GM23338 (cell line): Measurements from ENCODE around the gene CD68. TPM values are rescaled to one million over a fixed set of nuclear protein-coding genes. Genes with fewer than 3 reads are reported as not detected.
A peak's percentile ranks its signal among the peaks of the same experiment; 100 is the strongest.

Experiments used
- ATAC-seq: fragments of 200-7000 bp; cut with Tn5 transposase; 3 replicates; pipeline ENCODE4 v1.9.1; 2020
- DNase-seq: peaks from one replicate; pipeline ENCODE4 v3.0.0-alpha.2; 2015; ENCODE audit warnings: low spot score
- H2AFZ ChIP-seq: fragments of 200-600 bp; sonication (generic); 2 replicates; pipeline ENCODE4 v1.8.0; 2016; ENCODE audit warnings: antibody characterized with exemption, mild to moderate bottlenecking, moderate library complexity
- H3F3A ChIP-seq: fragments of 200-600 bp; sonication (generic); replicated peaks from 2 replicates; pipeline ENCODE4 v1.8.0; 2017; ENCODE audit warnings: antibody characterized with exemption, mixed run types, low read depth
- H3K27ac ChIP-seq: fragments of 200-600 bp; sonication (generic); 2 replicates; pipeline ENCODE4 v1.6.1; 2016; ENCODE audit warnings: low read depth
- H3K27me3 ChIP-seq: fragments of 200-600 bp; sonication (generic); 2 replicates; pipeline ENCODE4 v1.8.0; 2016; ENCODE audit warnings: mild to moderate bottlenecking, mixed run types, moderate library complexity; ENCODE audit not compliant: insufficient read depth
- H3K36me3 ChIP-seq: fragments of 200-600 bp; sonication (generic); 2 replicates; pipeline ENCODE4 v1.8.0; 2016; ENCODE audit warnings: mild to moderate bottlenecking; ENCODE audit not compliant: insufficient read depth
- H3K4me1 ChIP-seq: fragments of 200-600 bp; sonication (generic); 2 replicates; pipeline ENCODE4 v1.8.0; 2016; ENCODE audit warnings: mild to moderate bottlenecking, moderate library complexity; ENCODE audit not compliant: insufficient read depth
- H3K4me2 ChIP-seq: fragments of 200-600 bp; sonication (generic); 2 replicates; pipeline ENCODE4 v1.7.1; 2017; ENCODE audit warnings: mixed run types
- H3K4me3 ChIP-seq: fragments of 200-600 bp; sonication (generic); 2 replicates; pipeline ENCODE4 v1.6.1; 2016; ENCODE audit warnings: mixed run types
- H3K79me2 ChIP-seq: fragments of 200-600 bp; sonication (generic); replicated peaks from 2 replicates; pipeline ENCODE4 v1.8.0; 2017; ENCODE audit warnings: mild to moderate bottlenecking; ENCODE audit not compliant: insufficient read depth
- H3K9me2 ChIP-seq: fragments of 200-600 bp; sonication (generic); 2 replicates; pipeline ENCODE4 v1.8.0; 2017; ENCODE audit not compliant: insufficient read depth
- H4K20me1 ChIP-seq: fragments of 200-600 bp; sonication (generic); replicated peaks from 2 replicates; pipeline ENCODE4 v1.8.0; 2017; ENCODE audit warnings: mild to moderate bottlenecking; ENCODE audit not compliant: insufficient read depth
- H3K27ac Mint-ChIP-seq: 2 replicates; pipeline ENCODE4 v1.8.0; 2020; ENCODE audit warnings: inconsistent platforms, mild to moderate bottlenecking, moderate library complexity, mixed read lengths
- H3K27me3 Mint-ChIP-seq: 3 replicates; pipeline ENCODE4 v1.8.0; 2022; ENCODE audit warnings: low read depth, mild to moderate bottlenecking, moderate library complexity, mixed read lengths, inconsistent platforms; ENCODE audit not compliant: insufficient read depth, poor library complexity
- H3K36me3 Mint-ChIP-seq: 3 replicates; pipeline ENCODE4 v1.8.0; 2021; ENCODE audit warnings: low read depth, mild to moderate bottlenecking, inconsistent platforms, moderate library complexity, mixed read lengths
- H3K4me1 Mint-ChIP-seq: 3 replicates; pipeline ENCODE4 v1.8.0; 2020; ENCODE audit warnings: mild to moderate bottlenecking, inconsistent platforms, mixed read lengths
- H3K4me3 Mint-ChIP-seq: 3 replicates; pipeline ENCODE4 v1.8.0; 2021; ENCODE audit warnings: moderate library complexity, mild to moderate bottlenecking, inconsistent platforms, mixed read lengths
- H3K9me3 Mint-ChIP-seq: 3 replicates; pipeline ENCODE4 v1.8.0; 2020; ENCODE audit warnings: moderate library complexity, mild to moderate bottlenecking, inconsistent platforms, mixed read lengths
- CTCF ChIP-seq, 2 experiments: fragments of 200-600 bp in 1 of 2; sonication (generic) in 1 of 2; conservative IDR thresholded peaks; 2 replicates each; pipeline versions ENCODE4 v1.5.1 to v1.6.1; 2016 to 2017; ENCODE audit warnings: antibody characterized with exemption in 2 of 2, low read depth in 2 of 2, mild to moderate bottlenecking in 2 of 2, moderate library complexity in 1 of 2
- EZH2 ChIP-seq: fragments of 200-600 bp; sonication (generic); IDR thresholded peaks from one replicate; pipeline ENCODE4 v1.8.0; 2017; ENCODE audit warnings: antibody characterized with exemption, mild to moderate bottlenecking, low read depth; ENCODE audit not compliant: unreplicated experiment
- EZH2phosphoT487 ChIP-seq: fragments of 200-600 bp; sonication (generic); IDR thresholded peaks from one replicate; pipeline ENCODE4 v1.8.1; 2018; ENCODE audit warnings: antibody characterized with exemption; ENCODE audit not compliant: unreplicated experiment
- JUNB ChIP-seq: IDR thresholded peaks from one replicate; pipeline ENCODE4 v1.6.1; 2016; ENCODE audit warnings: antibody characterized with exemption; ENCODE audit not compliant: unreplicated experiment
- NANOG ChIP-seq: IDR thresholded peaks from 2 replicates; pipeline ENCODE4 v1.6.1; 2016; ENCODE audit warnings: antibody characterized with exemption, borderline replicate concordance
- POLR2AphosphoS5 ChIP-seq: IDR thresholded peaks from 2 replicates; pipeline ENCODE4 v1.6.1; 2016; ENCODE audit warnings: antibody characterized with exemption, low read depth
- REST ChIP-seq: IDR thresholded peaks from one replicate; pipeline ENCODE4 v1.6.1; 2018; ENCODE audit warnings: antibody characterized with exemption; ENCODE audit not compliant: unreplicated experiment
- STAT1 ChIP-seq: IDR thresholded peaks from one replicate; pipeline ENCODE4 v1.6.1; 2016; ENCODE audit warnings: antibody characterized with exemption; ENCODE audit not compliant: unreplicated experiment
- ZNF114 ChIP-seq: fragments of 250-450 bp; sonication (Bioruptor Pico); IDR thresholded peaks from 2 replicates; pipeline ENCODE4 v1.5.0; 2020; ENCODE audit warnings: mild to moderate bottlenecking, moderate library complexity
- ZNF331 ChIP-seq: fragments of 250-450 bp; sonication (Bioruptor Pico); IDR thresholded peaks from 2 replicates; pipeline ENCODE4 v1.5.0; 2020; ENCODE audit warnings: low read depth, mild to moderate bottlenecking, moderate library complexity
- polyA plus RNA-seq: library from polyadenylated mRNA; unstranded; fragments of >200 nt; fragmentation: Nextera tagmentation; extraction: Ambion mirVana; gene quantifications from 2 replicates; pipeline ENCODE4 v1.2.1, GENCODE V29; 2016
- total RNA-seq: library from RNA; depleted of rRNA; stranded (reverse); fragments of >200 nt; shearing (Covaris generic); gene quantifications from 2 replicates; pipeline ENCODE4 v1.2.3, GENCODE V29; 2014

The CD68 gene
- total and polyA plus RNA-seq, 2 experiments from 2014 or later: not detected

DNA sequence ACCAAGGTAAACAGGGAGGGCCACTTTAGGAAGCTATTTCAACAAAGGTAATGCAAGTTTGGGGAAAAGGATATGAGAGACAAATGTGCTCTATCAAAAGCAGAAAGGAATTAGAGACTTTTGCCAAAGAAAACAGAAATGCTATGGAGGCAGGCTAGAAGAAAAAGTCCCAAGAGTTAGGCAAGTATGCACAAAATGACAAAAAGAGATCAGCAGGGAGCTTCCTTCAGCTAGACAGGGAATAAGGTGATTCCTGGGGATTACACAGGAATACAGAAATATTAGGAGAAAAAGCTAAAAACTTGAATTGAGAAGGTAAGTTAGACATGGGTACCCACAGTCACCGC, 32.8 kb downstream of the CD68 start (continued):
- no peak for TF ChIP-seq CTCF (conservative IDR thresholded peaks at IDR 0.05; ENCODE audit: low read depth in 2 of 2)
- no peak for TF ChIP-seq JUNB
- TF ChIP-seq ZNF331 (CRISPR knock-in tag): no peak
- no peak for TF ChIP-seq STAT1
- TF ChIP-seq REST: no peak
- TF ChIP-seq EZH2: no peak

DNA sequence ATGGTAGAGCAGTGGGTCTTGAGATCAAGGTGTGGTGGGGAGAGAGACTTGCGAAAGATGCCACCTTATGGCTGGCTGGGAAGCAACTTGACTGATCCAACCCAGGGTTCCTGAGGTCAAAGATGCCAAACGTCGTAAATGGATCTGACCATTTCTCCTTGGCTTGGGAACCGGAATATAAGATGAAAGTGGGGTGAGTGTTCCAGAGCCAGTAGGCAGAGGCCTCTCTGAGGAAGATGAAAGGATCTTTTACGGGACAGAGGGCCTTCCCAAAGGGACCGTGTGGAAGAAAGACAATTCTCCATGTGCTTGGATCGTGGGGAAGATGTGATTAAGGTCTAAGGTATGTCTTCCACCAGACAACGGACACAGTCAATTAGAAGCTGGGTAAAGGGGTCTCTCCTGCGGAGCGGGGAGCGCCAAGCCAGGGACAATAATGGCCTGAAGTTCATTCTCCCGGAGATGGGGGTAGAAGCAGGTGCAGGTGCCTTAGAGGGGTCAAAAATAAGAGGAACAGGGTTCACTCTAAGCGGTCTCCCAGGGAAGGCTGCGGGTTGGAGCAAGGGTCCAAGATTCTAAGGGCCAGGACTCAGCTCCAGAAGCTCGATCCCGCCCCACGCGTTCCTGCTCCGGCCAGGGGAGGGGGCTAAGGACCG, 34.5 kb downstream of the CD68 start:
- peak overlapping the region; percentile 97 for H3K4me2 ChIP-seq
- H2AFZ ChIP-seq: peak overlapping the region; percentile 28; the same call in 1 of the 2 replicates
- peaks cover 14% of the 10 kb centered on the region for H3K36me3 Mint-ChIP-seq
- peaks cover 49% of the 10 kb centered on the region for H3K79me2 ChIP-seq
- DNase-seq (peak; percentile 17), ATAC-seq (no peak; the same call in 2 of the 3 replicates)
- no peaks in the 10 kb centered on the region; the same call in 1 of the 2 replicates for H3K27me3 ChIP-seq
- no peaks in the 10 kb centered on the region for H3K9me2 ChIP-seq
- H3K27ac Mint-ChIP-seq: peak overlapping the region; percentile 18
- 0 out of 2 replicates have a peak overlapping the region, but pooled peaks have one; percentile 50 for H3K27ac ChIP-seq
- H3K9me3 Mint-ChIP-seq: no peaks in the 10 kb centered on the region; the same call in 2 of the 3 replicates
- peaks cover 26% of the 10 kb centered on the region for H3K4me1 ChIP-seq
- H3K4me3 Mint-ChIP-seq: peak overlapping the region; percentile 80
- peaks cover 17% of the 10 kb centered on the region for H3K4me1 Mint-ChIP-seq
- H4K20me1 ChIP-seq: peaks cover 35% of the 10 kb centered on the region
- peak overlapping the region; percentile 90 for H3K4me3 ChIP-seq
- TF ChIP-seq EZH2phosphoT487: no peak
- no peak for TF ChIP-seq NANOG
- no peak for TF ChIP-seq EZH2
- no peak for TF ChIP-seq ZNF114 (CRISPR knock-in tag)
- no peak for TF ChIP-seq POLR2AphosphoS5
- TF ChIP-seq CTCF (conservative IDR thresholded peaks at IDR 0.05; ENCODE audit: low read depth in 2 of 2): peak in 1 of 2 experiments; percentile 20; a peak in 1 of 4 replicates
- H3K36me3 ChIP-seq: no peaks in the 10 kb centered on the region
- peaks cover 11% of the 10 kb centered on the region for H3K27me3 Mint-ChIP-seq
- peaks cover 23% of the 10 kb centered on the region; the same call in 1 of the 2 replicates for H3F3A ChIP-seq
